GM18868 (cell line): ENCODE results near the gene DSTN.

ENCODE experiments used
- ATAC-seq: cut with Tn5 transposase; IDR thresholded peaks from one replicate; pipeline ENCODE4 v1.9.1; 2021; ENCODE audit warnings: mild to moderate bottlenecking, moderate library complexity; ENCODE audit not compliant: unreplicated experiment

The DSTN gene

GRCh38 chr20:17636523-17637412 is 66.9 kb downstream of the DSTN start:
- ATAC-seq = no peak

- ATAC-seq = no peak
Observed at GRCh38 chr20:17637413-17637780, 67.5 kb downstream of the DSTN start.

GRCh38 chr20:17637985-17638640 is 68.2 kb downstream of the DSTN start:
- ATAC-seq = no peak

- ATAC-seq = no peak
Observed at GRCh38 chr20:17638835-17639407, 69.0 kb downstream of the DSTN start.

GRCh38 chr20:17640146-17640874 is 70.4 kb downstream of the DSTN start:
- ATAC-seq = no peak

GRCh38 chr20:17640875-17641378 is 71.1 kb downstream of the DSTN start:
- ATAC-seq = no peak

- no peak for ATAC-seq
Observed at GRCh38 chr20:17641520-17641964, 71.7 kb downstream of the DSTN start.

GRCh38 chr20:17641993-17642392 is 72.1 kb downstream of the DSTN start:
- ATAC-seq = no peak

GRCh38 chr20:17642404-17643269 is 72.8 kb downstream of the DSTN start:
- no peak for ATAC-seq

- no peak for ATAC-seq
Observed at GRCh38 chr20:17643531-17644188, 73.8 kb downstream of the DSTN start.

- no peak for ATAC-seq
Observed at GRCh38 chr20:17644451-17644850, 74.6 kb downstream of the DSTN start.

GRCh38 chr20:17645010-17645409 is 75.1 kb downstream of the DSTN start:
- ATAC-seq = no peak

GRCh38 chr20:17645546-17646208 is 75.8 kb downstream of the DSTN start:
- ATAC-seq = no peak

GRCh38 chr20:17646209-17646960 is 76.5 kb downstream of the DSTN start:
- no peak for ATAC-seq

- ATAC-seq = no peak
Observed at GRCh38 chr20:17646961-17647301, 77.1 kb downstream of the DSTN start.

- no peak for ATAC-seq
Observed at GRCh38 chr20:17647391-17648314, 77.8 kb downstream of the DSTN start.

GRCh38 chr20:17648315-17648646 is 78.4 kb downstream of the DSTN start:
- ATAC-seq = no peak
